ENCODE data around the gene CCNB3. TPM values are rescaled to one million over a fixed set of nuclear protein-coding genes. Genes with fewer than 3 reads are reported as not detected.
"Not testable (repeated sequence)": the region's sequence is repeated elsewhere in the genome, so short reads cannot be mapped to it uniquely, and the experiment has no call there.

The CCNB3 gene, protein sequence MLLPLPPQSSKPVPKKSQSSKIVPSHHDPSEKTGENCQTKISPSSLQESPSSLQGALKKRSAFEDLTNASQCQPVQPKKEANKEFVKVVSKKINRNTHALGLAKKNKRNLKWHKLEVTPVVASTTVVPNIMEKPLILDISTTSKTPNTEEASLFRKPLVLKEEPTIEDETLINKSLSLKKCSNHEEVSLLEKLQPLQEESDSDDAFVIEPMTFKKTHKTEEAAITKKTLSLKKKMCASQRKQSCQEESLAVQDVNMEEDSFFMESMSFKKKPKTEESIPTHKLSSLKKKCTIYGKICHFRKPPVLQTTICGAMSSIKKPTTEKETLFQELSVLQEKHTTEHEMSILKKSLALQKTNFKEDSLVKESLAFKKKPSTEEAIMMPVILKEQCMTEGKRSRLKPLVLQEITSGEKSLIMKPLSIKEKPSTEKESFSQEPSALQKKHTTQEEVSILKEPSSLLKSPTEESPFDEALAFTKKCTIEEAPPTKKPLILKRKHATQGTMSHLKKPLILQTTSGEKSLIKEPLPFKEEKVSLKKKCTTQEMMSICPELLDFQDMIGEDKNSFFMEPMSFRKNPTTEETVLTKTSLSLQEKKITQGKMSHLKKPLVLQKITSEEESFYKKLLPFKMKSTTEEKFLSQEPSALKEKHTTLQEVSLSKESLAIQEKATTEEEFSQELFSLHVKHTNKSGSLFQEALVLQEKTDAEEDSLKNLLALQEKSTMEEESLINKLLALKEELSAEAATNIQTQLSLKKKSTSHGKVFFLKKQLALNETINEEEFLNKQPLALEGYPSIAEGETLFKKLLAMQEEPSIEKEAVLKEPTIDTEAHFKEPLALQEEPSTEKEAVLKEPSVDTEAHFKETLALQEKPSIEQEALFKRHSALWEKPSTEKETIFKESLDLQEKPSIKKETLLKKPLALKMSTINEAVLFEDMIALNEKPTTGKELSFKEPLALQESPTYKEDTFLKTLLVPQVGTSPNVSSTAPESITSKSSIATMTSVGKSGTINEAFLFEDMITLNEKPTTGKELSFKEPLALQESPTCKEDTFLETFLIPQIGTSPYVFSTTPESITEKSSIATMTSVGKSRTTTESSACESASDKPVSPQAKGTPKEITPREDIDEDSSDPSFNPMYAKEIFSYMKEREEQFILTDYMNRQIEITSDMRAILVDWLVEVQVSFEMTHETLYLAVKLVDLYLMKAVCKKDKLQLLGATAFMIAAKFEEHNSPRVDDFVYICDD (N-terminal part only)
- total RNA-seq = 0.36 TPM

DNA sequence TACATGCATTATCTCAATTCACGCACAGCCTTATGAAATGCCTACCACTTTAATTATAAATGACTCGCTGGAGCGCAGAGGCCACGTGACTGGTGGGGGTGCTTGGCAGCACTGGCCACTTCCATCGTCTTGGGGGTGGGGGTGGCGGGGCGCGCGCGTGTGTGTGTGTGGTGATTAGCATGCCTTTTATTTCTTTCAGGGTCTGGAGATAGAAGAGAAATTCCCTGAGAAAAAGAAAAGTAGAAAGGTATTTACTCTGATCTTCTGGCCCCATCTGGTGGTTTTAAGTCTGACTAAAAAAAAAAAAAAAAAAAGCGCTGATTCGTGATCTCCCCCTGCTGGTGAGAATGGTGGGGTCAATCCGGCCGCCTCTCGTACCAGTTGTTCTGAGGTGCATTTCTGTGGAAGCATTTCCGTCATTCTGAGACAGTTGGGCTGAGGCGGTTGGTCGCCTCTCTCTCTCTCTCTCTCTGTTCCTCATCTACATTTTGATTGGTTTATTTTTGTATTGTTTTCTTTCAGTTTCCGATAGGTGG lies at the start of gene CCNB3:
Gene CCNB3 (plus strand): TSS at position 402 of the 536 bp plus-strand sequence. CDS start 80,399 bp downstream, outside the sequence.
- peak; percentile 90 for ATAC-seq

DNA sequence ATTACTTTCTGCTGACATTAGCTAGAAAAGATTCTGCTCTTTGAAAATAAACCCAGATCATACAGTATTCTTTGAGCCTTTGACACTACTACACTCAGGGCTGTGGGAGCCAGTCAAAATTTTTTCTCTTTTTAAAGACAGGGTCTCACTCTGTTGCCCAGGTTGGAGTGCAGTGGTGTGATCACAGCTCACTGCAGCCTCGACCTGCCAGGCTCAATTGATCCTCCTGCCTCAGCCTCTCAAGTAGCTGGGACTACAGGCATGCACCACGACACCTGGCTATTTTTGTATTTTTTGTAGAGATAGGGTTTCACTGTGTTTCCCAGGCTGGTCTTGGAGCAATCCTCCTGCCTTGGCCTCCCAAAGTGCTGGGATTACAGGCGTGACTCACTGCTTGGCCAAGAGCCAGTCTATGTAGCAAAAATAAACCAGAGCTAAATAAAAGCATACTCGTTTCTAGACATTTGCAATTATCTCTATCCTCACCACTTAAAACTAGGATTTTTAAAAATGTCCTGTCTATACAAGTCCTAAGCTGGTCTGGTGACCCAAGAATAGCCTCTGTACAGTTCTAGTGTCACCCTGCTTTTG lies 46.9 kb upstream of the CCNB3 start:
- ATAC-seq = no peak

DNA sequence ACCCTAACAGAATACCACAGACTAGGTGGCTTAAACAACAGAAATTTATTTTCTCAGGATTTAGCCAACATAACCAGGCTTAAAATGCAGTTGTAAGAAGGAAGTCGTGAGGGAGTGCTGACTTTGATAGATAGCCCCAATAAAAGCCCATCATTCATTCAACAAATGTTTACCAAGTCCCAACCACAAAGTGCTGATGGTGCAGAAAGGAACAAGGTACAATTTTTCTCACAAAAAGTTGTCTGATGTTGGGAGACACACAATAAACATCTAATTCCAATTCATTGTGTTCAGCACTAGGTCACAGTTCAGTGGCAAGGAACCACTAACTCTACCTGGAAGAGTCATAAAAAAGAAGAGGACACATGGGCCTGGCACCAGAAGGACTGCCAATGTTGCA lies 46.0 kb upstream of the CCNB3 start:
- ATAC-seq = no peak

DNA sequence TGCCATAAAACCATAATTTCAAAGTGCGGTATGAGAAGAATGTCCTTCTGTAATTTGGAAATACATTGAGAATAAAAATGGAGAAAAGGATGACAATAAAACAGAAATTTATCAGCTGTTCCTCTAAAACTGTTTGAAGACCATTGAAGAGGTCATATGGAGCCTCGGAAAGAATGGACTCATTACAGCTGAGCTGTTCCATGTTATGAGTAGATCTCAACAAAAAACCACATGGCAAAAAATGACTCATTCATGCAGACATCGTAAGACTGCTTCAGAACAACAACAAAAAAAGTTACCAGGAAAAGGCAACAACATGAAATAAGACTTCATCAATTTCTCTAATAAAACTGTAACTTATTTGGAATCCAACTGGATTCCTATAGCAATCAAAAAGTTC lies 43.4 kb upstream of the CCNB3 start:
- no peak for ATAC-seq

DNA sequence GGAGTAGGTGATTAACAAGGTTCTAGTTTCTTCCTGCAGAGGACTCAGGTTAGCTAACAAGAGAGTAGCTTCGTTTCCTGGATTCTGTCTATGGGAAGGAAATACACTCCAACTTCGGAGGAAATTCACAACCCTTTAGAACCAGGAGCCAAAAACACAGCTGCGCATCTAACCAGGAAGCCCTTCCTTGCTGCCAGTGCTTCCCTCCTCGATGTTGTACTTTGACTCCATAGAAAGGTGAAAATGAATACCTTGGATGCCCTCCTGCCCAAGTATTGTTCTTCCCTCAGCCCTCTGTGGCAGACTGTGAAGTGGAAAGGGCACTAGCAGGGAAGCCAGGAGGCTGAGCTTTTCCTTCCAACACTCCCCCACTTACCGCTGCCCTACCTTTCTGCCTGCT lies 38.8 kb upstream of the CCNB3 start:
- ATAC-seq = no peak

DNA sequence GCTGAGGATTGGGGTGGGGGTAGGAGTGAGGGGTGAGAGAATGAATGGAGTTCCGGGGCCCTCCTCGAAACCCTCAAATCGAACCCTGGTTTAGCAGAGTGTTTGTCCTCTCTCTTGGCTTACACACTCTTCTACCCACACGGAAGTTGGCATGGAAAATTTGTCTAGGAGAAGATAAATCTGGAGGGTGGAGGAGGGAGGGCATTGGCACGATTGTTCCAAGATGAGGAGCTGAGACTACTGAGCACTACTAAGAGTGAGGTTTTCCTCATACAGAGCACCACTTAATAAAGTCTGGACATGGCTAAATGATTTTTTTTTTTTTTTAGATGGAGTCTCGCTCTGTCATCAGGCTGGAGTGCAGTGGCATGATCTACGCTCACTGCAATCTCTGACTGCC lies 37.2 kb upstream of the CCNB3 start:
- no peak for ATAC-seq

DNA sequence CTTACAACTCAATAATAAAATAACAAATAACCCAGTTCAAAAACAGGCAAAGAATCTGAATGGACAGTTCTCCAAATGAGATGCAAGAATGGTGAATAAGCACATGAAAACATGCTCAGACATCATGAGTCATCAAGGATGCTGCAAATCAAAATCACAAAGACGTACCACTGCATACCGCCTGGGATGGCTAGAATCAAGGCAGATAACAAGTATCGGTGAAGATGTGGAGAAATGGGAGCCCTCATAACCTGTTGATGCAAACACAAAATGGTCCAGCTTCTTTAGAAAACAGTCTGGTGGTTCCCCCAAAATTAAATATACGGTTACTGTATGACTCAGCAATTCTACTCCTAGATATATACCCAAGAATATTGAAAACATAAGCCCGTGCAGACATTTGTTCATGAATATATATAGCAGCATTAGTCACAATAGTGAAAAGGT lies 36.3 kb upstream of the CCNB3 start:
- no peak for ATAC-seq

DNA sequence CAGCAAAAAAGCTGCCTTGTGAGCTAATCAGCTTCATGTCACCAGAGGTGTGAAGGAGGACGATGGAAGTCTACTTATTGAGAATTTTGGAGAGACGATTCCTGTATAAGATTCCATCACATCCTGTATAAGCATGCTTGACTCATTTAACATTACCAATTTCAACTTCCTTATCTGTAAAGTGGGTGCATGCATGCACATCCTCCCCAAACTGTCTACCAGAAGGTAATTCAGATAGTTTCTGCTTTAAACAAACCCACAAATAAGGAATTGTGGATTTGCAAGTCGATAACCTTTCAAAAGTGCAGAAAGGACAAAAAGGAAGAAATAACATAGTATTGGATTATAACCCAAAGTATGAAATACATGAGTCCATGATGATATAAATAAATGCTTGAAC lies 34.8 kb upstream of the CCNB3 start:
- ATAC-seq = no peak

DNA sequence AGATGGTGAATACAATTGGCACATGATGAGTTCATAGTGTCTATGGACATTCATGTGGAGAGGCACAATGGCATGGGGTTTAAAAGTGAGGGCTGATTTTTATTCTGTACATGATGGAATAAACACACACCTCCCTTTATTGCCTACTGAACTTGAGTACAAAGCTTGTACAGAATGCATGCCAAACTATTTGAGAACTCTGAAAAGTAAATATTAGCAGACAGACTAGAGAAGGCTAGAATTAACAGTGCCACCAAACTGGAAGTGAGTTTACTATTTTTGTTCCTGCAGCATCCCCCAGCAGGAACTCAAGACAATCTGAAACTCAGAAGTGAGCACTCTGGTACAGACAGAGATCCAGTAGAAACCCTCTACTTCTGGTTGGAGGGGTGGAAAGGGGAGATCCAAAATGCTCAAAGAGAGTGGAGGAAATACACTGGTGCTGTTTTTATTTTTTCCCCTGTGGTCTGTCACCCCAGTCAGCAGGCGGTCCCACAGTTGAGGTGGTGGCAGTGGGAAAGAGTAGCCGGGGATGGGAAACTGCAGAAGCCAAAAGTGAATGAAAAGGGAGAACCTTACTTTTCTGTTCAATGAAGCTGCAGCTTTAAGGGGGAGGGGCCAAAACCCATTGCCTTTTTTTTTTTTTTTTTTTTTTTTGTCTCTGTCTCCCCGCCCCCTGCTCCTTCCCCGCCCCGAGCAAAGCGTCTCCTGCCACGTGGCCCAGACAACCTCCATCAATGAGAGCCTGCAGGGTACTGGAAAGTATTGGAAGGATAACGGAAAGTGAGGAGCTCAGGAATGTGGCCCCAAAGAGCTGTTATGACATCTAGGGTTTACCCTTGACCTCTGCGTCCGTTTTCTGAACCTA lies 24.3 kb upstream of the CCNB3 start:
- ATAC-seq = no peak

DNA sequence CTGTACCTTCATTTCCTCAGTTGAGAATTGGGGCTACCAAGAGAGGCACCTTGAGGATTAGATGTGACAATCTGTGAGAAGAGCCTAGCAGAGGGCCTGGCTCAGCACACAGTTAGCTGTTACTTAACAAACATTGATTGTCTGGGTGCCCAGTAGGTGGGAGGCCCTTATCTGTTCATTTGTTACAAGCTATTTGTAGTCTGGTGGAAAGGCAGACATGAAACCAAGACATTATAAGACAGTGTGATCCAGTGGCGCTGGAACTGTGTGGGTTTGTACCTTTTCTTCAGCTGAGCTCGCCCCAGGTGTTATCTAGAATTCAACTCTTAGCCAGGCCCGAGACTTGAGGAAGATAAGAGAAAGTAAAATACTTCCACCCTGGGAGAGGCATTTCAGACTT lies 20.7 kb upstream of the CCNB3 start:
- no peak for ATAC-seq

DNA sequence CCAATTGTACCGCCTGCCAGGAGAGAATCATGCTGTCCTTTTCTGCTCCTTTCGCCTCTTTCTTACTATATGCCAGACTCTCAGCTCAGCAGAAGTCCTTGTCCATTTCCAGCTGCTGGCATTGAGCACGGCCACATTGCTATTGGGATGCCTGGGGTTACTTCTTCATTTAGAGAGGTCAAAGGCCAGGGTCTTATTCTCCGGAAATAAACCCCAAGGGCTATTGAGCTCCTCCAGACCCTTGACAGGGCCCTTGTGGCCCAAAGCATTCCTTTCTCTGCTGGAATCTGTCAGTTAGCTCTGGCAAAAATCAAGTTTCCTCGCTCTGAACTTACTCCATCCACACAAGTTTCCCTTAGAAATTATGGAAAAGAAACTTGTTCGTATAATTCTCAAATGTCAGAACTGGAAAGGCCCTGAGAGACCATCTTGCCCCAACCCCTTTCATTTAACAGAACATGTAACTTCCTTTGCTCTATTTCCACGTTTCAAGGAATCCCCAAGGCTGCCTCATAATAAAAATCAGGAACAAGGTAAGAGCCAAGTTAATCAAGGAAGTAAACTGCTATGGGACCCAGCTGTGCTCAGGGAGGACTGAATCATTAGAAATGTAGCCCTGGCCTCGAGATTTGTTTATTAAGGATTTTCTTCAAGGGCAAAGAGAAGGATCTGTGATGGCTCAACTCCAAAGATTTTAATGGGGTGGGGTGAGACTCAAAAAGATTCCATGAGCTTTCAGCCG lies 15.5 kb upstream of the CCNB3 start:
- ATAC-seq = no peak

DNA sequence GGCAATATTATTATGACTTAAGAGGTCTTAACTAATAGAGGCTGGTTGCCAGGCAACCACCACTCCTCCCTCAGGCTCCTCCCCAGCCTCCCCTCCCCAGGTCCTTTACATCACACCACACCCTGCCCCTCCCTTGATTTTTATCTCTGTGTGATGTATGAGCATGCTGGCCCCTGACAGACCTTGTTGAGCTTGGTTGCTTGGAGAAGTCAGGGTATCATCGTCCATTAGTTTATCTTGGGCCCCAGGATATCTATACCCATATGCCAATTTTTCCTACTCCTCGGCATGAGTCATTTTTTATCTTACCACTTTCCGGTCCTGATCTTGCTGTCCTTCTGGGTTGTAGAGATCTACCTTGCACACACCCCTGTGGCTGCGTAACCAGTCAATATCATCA lies 6.2 kb upstream of the CCNB3 start:
- no peak for ATAC-seq

DNA sequence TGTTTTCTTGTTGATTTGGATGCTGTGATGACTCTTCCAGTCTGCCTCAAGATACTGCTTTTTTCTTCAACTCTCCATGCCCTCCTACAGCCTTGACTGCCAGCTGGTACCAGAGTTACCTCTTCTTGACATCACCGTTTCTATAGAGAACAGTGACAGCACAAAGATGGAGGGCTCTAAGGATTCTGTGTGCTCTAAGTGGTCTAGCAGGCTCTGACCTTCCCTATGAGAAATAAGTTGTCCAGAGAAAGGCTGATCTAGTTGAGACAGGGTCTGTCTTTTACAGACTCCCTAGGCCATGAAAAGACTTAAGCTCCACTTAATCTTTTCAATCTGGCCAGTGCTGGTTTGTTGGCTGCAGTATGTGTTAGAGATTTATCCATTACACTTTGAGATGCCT lies 3.7 kb upstream of the CCNB3 start, which contains the start of gene AKAP4:
Gene AKAP4 (minus strand): TSS at position 101 of the 400 bp plus-strand sequence. CDS start 118 bp downstream, outside the sequence.
- no peak for ATAC-seq

DNA sequence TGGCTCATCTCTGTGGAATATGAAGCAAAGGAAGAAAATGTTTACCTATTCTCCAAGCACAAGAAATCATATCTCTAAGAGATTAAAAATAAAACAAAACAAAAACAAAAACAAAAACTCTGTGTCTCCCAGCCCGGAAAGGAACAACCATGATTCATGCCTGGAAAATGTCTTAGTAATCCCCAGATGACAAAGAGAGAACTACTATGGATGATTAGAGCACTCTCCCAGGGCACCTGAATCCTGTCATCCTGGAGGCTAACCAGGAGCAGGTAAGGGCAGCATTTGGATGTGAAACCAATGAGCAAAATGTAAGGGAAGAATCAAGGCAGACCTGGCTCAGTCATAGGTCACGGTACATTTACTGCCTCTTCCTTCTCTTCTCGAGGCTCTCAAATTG lies 2.0 kb upstream of the CCNB3 start:
- ATAC-seq = no peak

DNA sequence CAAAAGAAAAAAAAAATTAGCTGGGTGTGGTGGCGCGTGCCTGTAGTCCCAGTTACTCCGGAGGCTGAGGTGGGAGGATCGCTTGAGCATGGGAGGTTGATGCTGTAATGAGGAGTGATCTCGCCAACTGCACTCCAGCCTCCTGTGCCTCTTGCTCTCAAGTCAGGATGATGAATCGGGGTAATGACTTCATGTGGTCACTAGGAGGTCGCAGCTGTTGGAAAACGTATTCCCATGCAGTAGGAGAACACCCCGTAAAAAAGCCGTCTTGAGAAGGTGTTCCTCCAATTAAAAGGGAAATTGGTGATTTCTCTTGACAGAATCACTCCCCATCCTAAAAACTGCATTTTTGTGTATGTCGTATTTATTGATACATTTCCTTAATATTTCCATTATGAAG lies 2.2 kb downstream of the CCNB3 start:
- no peak for ATAC-seq

DNA sequence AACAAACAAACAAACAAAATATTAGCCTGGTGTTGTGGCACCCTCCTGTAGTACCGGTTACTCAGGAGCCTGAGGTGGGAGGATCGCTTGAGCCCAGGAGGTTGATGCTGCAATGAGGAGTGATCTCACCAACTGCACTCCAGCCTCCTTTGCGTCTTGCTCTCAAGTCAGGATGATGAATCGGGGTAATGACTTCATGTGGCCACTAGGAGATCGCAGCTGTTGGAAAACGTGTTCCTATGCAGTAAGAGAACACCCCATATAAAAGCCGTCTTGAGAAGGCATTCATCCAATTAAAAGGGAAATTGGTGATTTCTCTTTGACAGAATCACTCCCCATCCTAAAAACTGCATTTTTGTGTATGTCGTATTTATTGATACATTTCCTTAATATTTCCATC lies 6.9 kb downstream of the CCNB3 start:
- no peak for ATAC-seq

DNA sequence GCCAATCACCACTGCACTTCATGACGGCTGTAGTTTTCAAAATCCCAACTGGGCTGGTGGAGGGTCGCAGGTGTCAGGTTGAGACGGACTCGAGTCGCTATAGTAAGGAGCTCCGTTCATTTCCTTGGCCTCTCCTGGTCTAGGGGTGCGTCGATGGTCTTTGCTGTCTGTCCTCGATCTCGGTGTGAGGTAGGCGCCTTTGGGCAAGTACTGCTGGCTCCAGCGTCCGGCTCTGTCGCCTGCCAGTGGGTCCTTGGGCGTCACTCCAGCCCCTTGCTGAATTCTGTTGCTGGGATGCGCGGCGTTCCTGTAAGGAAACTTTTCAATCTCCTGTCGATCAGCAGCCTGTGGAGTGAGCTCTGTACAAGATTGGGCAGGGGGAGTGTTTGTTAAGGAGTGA lies 76.7 kb downstream of the CCNB3 start:
- no peak for ATAC-seq

DNA sequence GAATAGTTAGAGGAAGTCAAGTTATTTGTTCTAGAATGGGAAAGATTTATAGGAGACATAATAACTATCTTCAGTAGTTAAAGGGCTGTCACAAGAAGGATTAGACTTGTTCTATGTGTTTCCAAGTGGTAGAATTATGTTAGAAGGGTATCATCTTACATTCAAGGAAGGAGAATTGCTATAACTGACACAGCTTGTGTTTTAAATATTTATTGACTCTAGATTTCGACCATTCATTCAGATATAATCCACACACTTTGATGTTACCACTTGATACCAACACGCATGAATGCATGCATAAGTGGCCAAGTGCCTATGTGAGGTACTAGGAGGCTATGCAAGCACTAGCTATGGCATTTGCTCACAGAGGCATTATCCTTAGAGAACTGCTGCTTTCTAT lies 122.7 kb downstream of the CCNB3 start:
- ATAC-seq = no peak

DNA sequence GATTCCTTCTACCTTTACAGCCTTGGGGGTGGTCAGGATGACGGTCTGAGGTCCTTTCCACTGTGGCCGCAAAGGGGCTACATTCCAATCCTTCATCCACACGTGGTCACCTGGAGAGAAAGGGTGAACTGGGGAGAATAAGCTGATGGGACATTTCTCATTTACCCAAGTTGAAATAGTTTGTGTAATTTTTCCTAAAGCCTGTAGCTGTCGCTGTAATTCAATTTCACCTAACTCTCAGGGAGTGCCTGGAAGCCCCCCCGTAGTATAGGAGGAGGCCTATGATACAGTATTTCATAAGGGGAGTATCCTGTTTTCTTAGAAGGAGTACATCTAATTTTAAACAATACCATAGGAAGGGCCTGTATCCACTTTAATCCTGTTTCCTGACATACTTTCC lies 128.1 kb downstream of the CCNB3 start:
- ATAC-seq = not testable (repeated sequence)

DNA sequence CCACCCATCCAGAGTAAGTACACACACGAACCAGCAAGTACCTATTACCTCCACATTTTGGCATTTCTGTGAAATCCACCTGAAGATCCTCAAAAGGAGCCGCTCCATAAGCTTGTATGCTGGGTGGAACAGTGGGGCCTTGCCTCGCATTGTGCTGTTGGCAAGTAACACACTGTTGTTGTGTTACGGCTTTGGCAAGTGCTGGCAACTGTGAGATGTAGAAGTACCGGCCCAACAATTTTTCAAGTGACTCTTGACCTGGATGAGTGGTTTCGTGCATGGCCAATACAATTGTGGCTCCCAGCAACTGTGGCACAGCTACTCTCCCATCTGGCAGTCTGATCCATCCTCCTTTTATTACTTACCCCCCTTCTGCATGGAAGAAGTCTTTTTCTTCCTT lies 128.7 kb downstream of the CCNB3 start:
- ATAC-seq = no peak
